SK-N-DZ (cell line): Measurements from ENCODE around the gene RINT1.

Experiments
- DNase-seq: peaks from one replicate; pipeline ENCODE4 v3.0.0-alpha.2; 2015; ENCODE audit warnings: low spot score

Gene RINT1

DNA sequence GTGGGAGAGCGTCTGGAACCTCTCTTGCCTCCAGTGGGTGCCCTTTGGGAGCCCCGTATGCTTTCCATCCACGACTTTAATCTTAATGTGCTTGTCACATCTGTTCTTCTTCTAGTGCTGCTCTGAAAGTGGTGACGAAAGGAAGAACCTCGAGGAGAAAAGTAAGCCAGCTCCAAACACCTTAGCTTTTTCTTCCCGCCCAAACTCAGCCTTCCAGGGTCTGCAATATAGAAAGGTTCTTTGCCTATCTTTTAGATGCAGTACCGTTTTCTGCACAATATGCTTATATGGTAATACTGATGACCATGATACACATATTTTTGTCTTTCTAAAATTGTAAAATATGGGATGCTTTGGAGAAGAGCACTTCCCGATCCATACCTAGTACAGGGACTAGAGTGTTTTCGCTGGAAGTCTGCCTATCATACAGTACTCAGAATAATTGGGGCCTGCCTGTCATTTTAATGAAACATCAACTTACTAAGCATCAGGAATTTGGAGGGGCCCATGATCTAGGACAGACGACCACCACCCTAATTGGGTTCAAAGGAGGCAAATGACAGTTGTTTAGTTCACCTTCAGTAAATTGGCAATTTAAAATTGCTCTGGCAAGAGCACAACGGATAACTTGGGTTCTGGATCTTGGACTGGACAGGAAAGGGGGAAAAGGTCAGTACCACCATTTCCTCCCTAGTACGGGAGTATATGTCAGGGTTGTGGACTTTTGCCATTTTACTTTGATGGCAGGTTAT lies 884 bp downstream of the RINT1 start:
- no peak for DNase-seq

GRCh38 chr7:105538339-105538738 lies 6.3 kb downstream of the RINT1 start:
- no peak for DNase-seq

- DNase-seq, result no peak
Observed at GRCh38 chr7:105559926-105560325, 27.9 kb downstream of the RINT1 start.

GRCh38 chr7:105565190-105565589 lies 33.2 kb downstream of the RINT1 start:
- no peak for DNase-seq

GRCh38 chr7:105567024-105567423 lies 35.0 kb downstream of the RINT1 start:
- DNase-seq, result no peak

DNA sequence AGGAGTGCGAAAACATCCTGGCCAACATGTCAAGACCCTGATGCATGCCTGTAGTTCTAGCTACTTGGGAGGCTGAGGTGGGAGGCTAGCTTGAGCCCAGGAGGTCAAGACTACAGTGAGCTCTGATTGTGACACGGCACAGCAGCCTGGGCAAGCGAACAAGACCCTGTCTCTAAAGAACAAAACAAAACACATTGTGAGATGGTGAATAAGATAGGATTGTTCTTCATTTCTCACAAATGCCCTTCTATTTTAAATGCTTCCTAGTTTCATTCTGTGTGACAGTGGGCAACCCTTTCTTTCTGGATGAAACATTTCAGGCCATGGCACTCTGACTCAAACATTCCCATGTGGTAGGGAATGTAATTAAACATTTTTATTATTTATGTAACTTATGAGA lies 35.8 kb downstream of the RINT1 start:
- no peak for DNase-seq

DNA sequence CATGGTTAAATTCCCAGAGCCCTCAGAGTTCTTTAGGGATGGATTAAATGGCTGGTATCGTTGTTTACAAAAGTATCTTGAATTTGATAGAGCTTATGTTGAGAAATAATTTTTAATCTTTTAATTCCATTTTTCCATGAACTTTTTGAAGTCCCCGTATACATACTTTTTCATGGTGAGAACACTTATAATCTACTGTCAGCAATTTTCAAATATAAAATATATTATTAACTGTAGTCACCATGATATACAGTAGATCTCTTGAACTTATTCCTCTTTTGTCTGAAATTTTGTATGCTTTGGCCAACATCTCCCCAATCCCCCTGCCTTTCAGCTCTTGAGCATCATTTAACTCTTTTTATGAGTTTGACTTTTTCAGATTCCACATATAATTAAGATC lies 39.9 kb downstream of the RINT1 start:
- DNase-seq, result no peak

DNA sequence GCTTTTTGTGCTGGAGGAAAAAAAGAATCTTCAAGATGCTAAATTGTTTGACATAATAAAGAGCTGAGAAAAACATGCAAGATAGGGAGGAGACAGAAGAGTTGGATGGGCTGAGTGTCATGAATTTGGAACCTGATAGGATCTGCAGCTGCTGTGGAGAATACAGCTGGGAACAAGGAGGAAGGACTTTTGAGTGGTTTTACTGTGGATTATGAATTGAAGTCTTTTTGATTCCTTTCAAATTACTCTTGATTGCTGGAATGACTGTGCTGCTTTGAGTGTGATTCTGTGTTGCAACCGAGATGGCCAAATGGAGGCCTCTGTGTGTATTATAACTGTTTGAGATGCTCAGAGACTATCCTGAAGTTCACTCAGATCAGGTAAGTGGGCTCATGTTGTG lies 45.2 kb downstream of the RINT1 start:
- no peak for DNase-seq

- DNase-seq, result no peak
Observed at GRCh38 chr7:105578496-105578895, 46.5 kb downstream of the RINT1 start.

- DNase-seq, result no peak
Observed at GRCh38 chr7:105580022-105580740, 48.2 kb downstream of the RINT1 start.

DNA sequence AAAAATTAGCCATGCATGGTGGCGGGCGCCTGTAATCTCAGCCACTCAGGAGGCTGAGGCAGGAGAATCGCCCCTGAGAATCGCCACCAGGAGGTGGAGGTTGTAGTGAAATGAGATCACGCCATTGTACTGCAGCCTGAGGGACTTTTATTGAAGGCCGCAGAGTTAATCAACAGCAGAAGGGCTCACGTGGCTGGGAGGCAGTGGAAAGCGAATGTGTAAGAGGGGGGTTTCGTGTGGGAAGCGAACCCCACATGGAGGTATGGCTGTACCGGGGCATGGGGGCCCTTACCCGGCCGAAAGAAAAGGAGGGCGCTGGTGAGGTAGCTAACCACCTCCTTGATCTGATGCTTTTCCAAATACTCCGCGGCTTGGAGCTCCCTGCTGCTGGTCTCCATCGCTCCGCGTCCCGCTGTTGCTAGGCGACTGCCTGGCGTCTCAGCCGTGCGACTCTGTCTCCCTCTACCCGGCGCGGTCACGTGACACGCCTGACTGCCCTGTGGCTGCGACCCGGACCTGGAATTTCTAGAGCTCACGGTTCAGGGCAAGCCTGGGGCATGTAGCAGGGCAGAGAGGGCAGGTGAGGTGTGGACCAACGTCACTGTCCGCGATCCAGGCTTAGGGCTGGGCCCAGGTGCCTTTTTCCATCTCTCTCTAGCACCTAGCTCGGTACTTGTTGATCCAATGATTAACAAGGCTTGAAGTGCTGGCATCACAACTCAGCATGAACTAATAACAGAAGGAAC lies 49.2 kb downstream of the RINT1 start, which contains the start of gene EFCAB10:
TSS of gene EFCAB10 (minus strand) at position 428 of the 746 bp plus-strand sequence. CDS start at position 398, 30 bp downstream.
- peak; percentile 90 for DNase-seq

GRCh38 chr7:105583061-105583460 lies 51.1 kb downstream of the RINT1 start:
- DNase-seq, result no peak

GRCh38 chr7:105584165-105584564 lies 52.2 kb downstream of the RINT1 start:
- no peak for DNase-seq

- no peak for DNase-seq
Observed at GRCh38 chr7:105585850-105586500, 54.0 kb downstream of the RINT1 start.

GRCh38 chr7:105587909-105588635 lies 56.1 kb downstream of the RINT1 start:
- DNase-seq, result peak; percentile 81

DNA sequence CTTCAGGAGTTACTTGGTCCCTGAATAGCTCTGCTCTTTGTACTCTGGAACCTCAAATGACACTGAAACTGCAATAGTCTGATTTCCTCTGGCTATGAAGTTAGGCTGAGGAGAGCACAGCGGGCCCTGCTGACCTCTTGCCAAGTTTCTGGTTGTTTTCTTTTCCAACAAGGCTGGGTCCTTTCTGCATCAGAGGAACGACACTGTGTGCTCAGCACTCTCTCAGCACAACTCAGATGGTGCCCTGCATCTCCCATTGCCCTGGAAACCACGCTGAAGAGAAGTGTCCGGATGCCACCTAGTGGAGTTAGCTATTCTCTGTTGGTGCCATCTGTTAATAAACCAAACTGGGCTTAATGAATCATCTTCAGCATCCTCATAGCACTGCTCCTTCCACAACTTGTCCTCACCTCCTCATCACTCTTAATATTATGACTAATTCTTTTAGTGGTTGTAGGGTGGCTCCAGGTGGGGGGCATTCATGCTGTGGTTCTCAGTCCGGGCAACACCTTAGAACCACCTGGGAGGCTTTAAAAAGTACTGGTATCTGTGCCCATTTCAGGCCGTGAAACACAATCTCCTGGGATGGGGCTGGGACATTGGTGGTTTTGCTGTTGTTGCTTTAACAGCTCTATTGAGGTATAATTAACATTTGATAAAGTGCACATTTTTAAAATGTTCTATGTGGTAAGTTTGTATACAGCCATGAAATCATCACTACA lies 57.5 kb downstream of the RINT1 start:
- DNase-seq, result peak; percentile 76

GRCh38 chr7:105590793-105591192 lies 58.8 kb downstream of the RINT1 start:
- DNase-seq, result no peak

DNA sequence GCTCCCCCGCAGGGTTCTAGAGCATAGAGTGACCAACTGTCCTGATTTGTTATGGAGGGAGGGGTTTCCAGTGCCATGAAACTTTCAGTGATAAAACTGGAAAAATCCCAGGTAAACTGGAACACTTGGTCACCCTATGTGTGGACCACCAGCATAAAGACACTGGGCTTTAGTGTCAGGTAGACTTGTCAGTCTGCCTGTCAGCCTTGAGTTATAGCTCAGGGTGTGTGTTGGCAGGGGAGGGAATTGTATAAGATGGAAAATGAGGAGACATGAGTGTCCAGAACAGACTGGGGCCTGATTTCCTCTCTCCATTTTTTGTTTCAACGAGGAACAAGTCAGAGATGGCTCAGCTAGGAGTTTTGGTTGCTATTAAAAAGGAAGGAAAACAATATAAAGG lies 59.5 kb downstream of the RINT1 start:
- DNase-seq, result no peak

- no peak for DNase-seq
Observed at GRCh38 chr7:105594034-105594433, 62.0 kb downstream of the RINT1 start.

GRCh38 chr7:105596866-105597265 lies 64.9 kb downstream of the RINT1 start:
- no peak for DNase-seq
